ENCODE data around the gene ZCCHC17. TPM values are rescaled to one million over a fixed set of nuclear protein-coding genes. Genes with fewer than 3 reads are reported as not detected.

ZCCHC17 gene
- total and polyA plus RNA-seq, 4 donors = 49.0 to 93.8 (median 75.7) TPM

- H3K36me3 ChIP-seq (ENCODE audit: control insufficient read depth, insufficient read depth, low read length) = no peaks in the 10 kb centered on the region
- no peak overlapping the region for H3K27ac ChIP-seq (ENCODE audit: low read depth, low read length)
- DNase-seq (ENCODE audit: low read depth in 4 of 6, low spot score in 6 of 6) = no peak
- H3K27me3 ChIP-seq (ENCODE audit: control insufficient read depth, insufficient read depth, low read length) = peaks cover 16% of the 10 kb centered on the region
- no peak overlapping the region for H3K4me3 ChIP-seq (ENCODE audit: low read depth, low read length)
- 87% methylated on average over 4 of the region's 6 CpGs for WGBS (ENCODE audit: insufficient coverage)
- peaks cover 22% of the 10 kb centered on the region for H3K4me1 ChIP-seq (ENCODE audit: control insufficient read depth, insufficient read depth, low read length)
- no peaks in the 10 kb centered on the region for H3K9me3 ChIP-seq (ENCODE audit: control insufficient read depth, insufficient read depth, low read length)
Measured at GRCh38 chr1:31409946-31410858, 113.4 kb downstream of the ZCCHC17 start.

- Histone ChIP-seq H3K27ac (ENCODE audit: low read depth, low read length) (no peak overlapping the region), H3K4me3 (ENCODE audit: low read depth, low read length) (no peak overlapping the region), H3K36me3 (ENCODE audit: control insufficient read depth, insufficient read depth, low read length) (no peaks in the 10 kb centered on the region), H3K4me1 (ENCODE audit: control insufficient read depth, insufficient read depth, low read length) (peaks cover 22% of the 10 kb centered on the region), H3K27me3 (ENCODE audit: control insufficient read depth, insufficient read depth, low read length) (peaks cover 16% of the 10 kb centered on the region), H3K9me3 (ENCODE audit: control insufficient read depth, insufficient read depth, low read length) (no peaks in the 10 kb centered on the region)
- no peak for DNase-seq (ENCODE audit: low read depth in 4 of 6, low spot score in 6 of 6)
- 76% methylated on average over 4 of the region's 4 CpGs for WGBS (ENCODE audit: insufficient coverage)
Measured at GRCh38 chr1:31410871-31411270, 114.0 kb downstream of the ZCCHC17 start.

DNA sequence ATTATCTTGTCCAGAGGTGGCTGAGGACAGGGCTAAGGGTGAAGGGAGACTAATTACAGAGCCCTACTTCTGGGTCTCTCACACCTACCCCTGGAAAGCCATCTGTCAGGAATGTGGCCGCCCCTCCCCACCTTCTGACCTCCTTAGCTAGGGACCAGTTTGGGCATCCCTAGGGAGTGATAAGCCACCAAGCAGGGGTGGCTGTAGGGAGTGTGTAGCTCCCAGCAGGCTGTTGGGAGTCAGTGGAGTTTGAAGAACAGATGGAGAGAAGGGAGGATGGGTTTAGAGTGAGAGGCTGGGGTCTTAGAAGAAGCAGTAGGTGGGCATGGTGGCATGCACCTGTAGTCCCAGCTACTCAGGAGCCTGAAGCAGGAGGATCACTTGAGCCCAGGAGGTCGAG is 115.4 kb downstream of the ZCCHC17 start:
- Histone ChIP-seq H3K4me3 (ENCODE audit: low read depth, low read length) (no peak overlapping the region), H3K27me3 (ENCODE audit: control insufficient read depth, insufficient read depth, low read length) (peaks cover 16% of the 10 kb centered on the region), H3K36me3 (ENCODE audit: control insufficient read depth, insufficient read depth, low read length) (no peaks in the 10 kb centered on the region), H3K9me3 (ENCODE audit: control insufficient read depth, insufficient read depth, low read length) (no peaks in the 10 kb centered on the region), H3K4me1 (ENCODE audit: control insufficient read depth, insufficient read depth, low read length) (peaks cover 22% of the 10 kb centered on the region), H3K27ac (ENCODE audit: low read depth, low read length) (no peak overlapping the region)
- 54% methylated on average over 1 of the region's 2 CpGs for WGBS (ENCODE audit: insufficient coverage)
- DNase-seq (ENCODE audit: low read depth in 4 of 6, low spot score in 6 of 6) = peak in 1 of 6 donors; percentile 26

GRCh38 chr1:31412732-31413404 is 116.0 kb downstream of the ZCCHC17 start, which contains the start of gene SERINC2:
TSS of gene SERINC2 (plus strand) at chr1:31413213. CDS start at chr1:31413266, 53 bp downstream.
- Histone ChIP-seq H3K4me1 (ENCODE audit: control insufficient read depth, insufficient read depth, low read length) (peaks cover 22% of the 10 kb centered on the region), H3K27ac (ENCODE audit: low read depth, low read length) (peak within 1 kb of the TSS; percentile 40), H3K36me3 (ENCODE audit: control insufficient read depth, insufficient read depth, low read length) (no peaks in the 10 kb centered on the region), H3K9me3 (ENCODE audit: control insufficient read depth, insufficient read depth, low read length) (no peaks in the 10 kb centered on the region), H3K27me3 (ENCODE audit: control insufficient read depth, insufficient read depth, low read length) (peaks cover 16% of the 10 kb centered on the region), H3K4me3 (ENCODE audit: low read depth, low read length) (peak within 1 kb of the TSS; percentile 43)
- DNase-seq (ENCODE audit: low read depth in 4 of 6, low spot score in 6 of 6) = peak in 1 of 6 donors; percentile 43
- WGBS (ENCODE audit: insufficient coverage) = 4% methylated on average over 63 of the region's 63 CpGs

DNA sequence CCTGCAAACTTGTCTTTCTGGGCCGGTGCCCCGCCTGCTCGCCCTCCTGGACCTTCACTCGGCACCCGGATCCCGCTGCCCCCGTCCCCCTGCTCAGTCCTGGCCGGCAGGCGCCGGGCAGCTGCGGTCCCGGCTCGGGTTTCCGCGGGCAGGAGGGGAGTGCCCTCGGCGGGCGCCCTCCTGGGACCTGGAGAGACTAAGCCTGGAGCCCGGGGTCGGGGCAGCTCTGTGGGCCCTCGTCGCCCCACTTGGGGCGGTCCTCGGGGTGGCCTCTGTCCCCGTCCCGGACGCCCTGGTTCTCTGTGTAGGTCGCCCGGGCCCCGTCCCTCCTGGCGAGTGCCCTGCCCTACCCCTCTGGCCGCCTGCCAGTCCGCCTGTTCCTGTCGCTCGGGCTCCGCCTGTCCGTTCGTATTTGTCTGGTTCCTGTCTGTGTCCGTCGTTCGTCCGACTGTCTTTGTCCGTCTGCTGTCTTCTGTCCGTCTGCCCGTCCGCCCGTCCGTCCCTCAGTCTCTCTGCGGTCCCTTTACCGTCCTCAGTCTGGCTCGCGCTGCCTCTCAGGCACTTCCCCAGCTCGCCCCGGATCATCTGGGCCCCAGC is 116.7 kb downstream of the ZCCHC17 start:
- H3K36me3 ChIP-seq (ENCODE audit: control insufficient read depth, insufficient read depth, low read length) = no peaks in the 10 kb centered on the region
- no peaks in the 10 kb centered on the region for H3K9me3 ChIP-seq (ENCODE audit: control insufficient read depth, insufficient read depth, low read length)
- peaks cover 22% of the 10 kb centered on the region for H3K4me1 ChIP-seq (ENCODE audit: control insufficient read depth, insufficient read depth, low read length)
- H3K4me3 ChIP-seq (ENCODE audit: low read depth, low read length) = peak overlapping the region; percentile 43
- H3K27me3 ChIP-seq (ENCODE audit: control insufficient read depth, insufficient read depth, low read length) = peaks cover 16% of the 10 kb centered on the region
- H3K27ac ChIP-seq (ENCODE audit: low read depth, low read length) = peak overlapping the region; percentile 40
- WGBS (ENCODE audit: insufficient coverage) = under 1% methylated on average over 54 of the region's 54 CpGs
- peak in 2 of 6 donors; percentile 72 to 77 for DNase-seq (ENCODE audit: low read depth in 4 of 6, low spot score in 6 of 6)

Other genes starting within 250 kb of the ZCCHC17 start
- gene PUM1, start 231.3 kb upstream of the ZCCHC17 start, total RNA-seq = 10 to 100 TPM; 65.1 to 96.0 TPM
- gene PUM1, start 231.3 kb upstream of the ZCCHC17 start, polyA plus RNA-seq (ENCODE audit: insufficient read length in 2 of 2) = 10 to 100 TPM; 70.2 to 86.0 TPM
- gene NKAIN1, start 57.1 kb upstream of the ZCCHC17 start, total RNA-seq = 10 to 100 TPM in 1 of 2 donors, 1 to 10 TPM in 1; 8.8 to 16.6 TPM
- gene NKAIN1, start 57.1 kb upstream of the ZCCHC17 start, polyA plus RNA-seq (ENCODE audit: insufficient read length in 2 of 2) = 10 to 100 TPM; 52.2 to 56.5 TPM
- 10 to 100 TPM; 75.5 to 81.9 TPM for gene SNRNP40, start 244 bp upstream of the ZCCHC17 start, total RNA-seq
- gene SNRNP40, start 244 bp upstream of the ZCCHC17 start, polyA plus RNA-seq (ENCODE audit: insufficient read length in 2 of 2) = 10 to 100 TPM; 44.1 to 52.8 TPM
- gene FABP3, start 76.0 kb downstream of the ZCCHC17 start, total RNA-seq = 10 to 100 TPM; 77.1 to 82.1 TPM
- gene FABP3, start 76.0 kb downstream of the ZCCHC17 start, polyA plus RNA-seq (ENCODE audit: insufficient read length in 2 of 2) = 100 to 1,000 TPM in 1 of 2 donors, 10 to 100 TPM in 1; 99.5 to 110 TPM
- gene SERINC2, start 116.2 kb downstream of the ZCCHC17 start, total RNA-seq = 1 to 10 TPM in 1 of 2 donors, under 1 TPM in 1; 0.89 to 2.3 TPM
- gene SERINC2, start 116.2 kb downstream of the ZCCHC17 start, polyA plus RNA-seq (ENCODE audit: insufficient read length in 2 of 2) = 1 to 10 TPM; 8.7 to 8.9 TPM

Data from spinal cord (tissue), 10 donors.